HG02852 (cell line): ENCODE data around the gene C2orf92.

Source experiments
- ATAC-seq: cut with Tn5 transposase; IDR thresholded peaks from one replicate; pipeline ENCODE4 v1.9.1; 2021; ENCODE audit warnings: mild to moderate bottlenecking, moderate library complexity; ENCODE audit not compliant: unreplicated experiment

C2orf92 gene

GRCh38 chr2:97726261-97727064, 57.0 kb downstream of the C2orf92 start:
- no peak for ATAC-seq

GRCh38 chr2:97727296-97727695, 57.8 kb downstream of the C2orf92 start:
- no peak for ATAC-seq

- no peak for ATAC-seq
Measured at GRCh38 chr2:97728091-97728731, 58.7 kb downstream of the C2orf92 start.

GRCh38 chr2:97730245-97730644, 60.7 kb downstream of the C2orf92 start:
- no peak for ATAC-seq

- ATAC-seq: no peak
Measured at GRCh38 chr2:97731274-97732020, 61.9 kb downstream of the C2orf92 start.

GRCh38 chr2:97732436-97733340, 63.2 kb downstream of the C2orf92 start:
- ATAC-seq: no peak

GRCh38 chr2:97733341-97734035, 64.0 kb downstream of the C2orf92 start:
- no peak for ATAC-seq

GRCh38 chr2:97734061-97735051, 64.8 kb downstream of the C2orf92 start:
- no peak for ATAC-seq

- ATAC-seq: no peak
Measured at GRCh38 chr2:97735161-97735561, 65.6 kb downstream of the C2orf92 start.

- ATAC-seq: no peak
Measured at GRCh38 chr2:97736185-97736584, 66.7 kb downstream of the C2orf92 start.

- ATAC-seq: no peak
Measured at GRCh38 chr2:97736608-97737330, 67.3 kb downstream of the C2orf92 start.

- ATAC-seq: no peak
Measured at GRCh38 chr2:97737421-97738178, 68.1 kb downstream of the C2orf92 start.

GRCh38 chr2:97738179-97739019, 68.9 kb downstream of the C2orf92 start:
- no peak for ATAC-seq

- no peak for ATAC-seq
Measured at GRCh38 chr2:97739020-97739892, 69.7 kb downstream of the C2orf92 start.

- ATAC-seq: no peak
Measured at GRCh38 chr2:97739893-97740245, 70.4 kb downstream of the C2orf92 start.
